NCI-H2107 (cell line): Measurements from ENCODE around the gene BEAN1.

Experiments
- DNase-seq: peaks from one replicate; lab custom pipeline; 2025; lab: John Stamatoyannopoulos, UW

Gene BEAN1

DNA sequence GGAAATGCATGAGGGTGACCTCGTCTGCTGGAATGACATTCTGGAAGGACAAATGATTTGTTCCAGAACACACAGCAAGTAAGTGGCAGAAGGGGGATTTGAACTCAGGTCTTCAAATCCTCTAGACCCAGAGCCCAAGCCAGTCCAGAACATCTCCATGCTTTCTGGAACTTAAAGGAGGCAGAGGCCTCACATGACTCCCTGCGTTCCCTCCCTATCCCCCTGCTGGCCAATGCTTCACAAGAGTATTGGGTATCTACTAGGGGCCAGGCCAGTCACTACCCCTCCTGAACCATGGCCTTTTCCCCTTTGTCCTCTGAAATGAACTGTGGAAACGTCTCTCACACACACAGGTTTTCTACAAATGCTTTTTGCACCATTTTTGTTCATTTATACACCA lies 7.6 kb upstream of the BEAN1 start:
- DNase-seq, result no peak

DNA sequence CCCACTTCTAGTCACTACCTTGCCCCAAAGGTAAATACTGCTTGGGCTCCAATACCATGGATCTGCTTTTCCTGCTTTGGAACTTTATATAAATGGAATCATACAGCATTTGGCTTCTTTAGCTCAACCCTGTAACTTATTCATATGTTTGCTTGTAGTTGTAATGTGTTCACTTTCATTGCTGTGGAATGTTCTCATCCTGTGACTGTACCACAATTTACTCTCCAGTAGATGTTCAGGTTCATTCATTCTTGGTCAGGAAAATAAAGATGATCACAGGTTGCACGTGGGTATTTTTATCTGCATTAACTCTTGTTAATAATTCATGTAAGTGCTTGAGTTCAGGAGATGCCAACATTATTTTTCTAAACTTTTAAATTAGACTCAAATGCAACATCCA lies 6.7 kb upstream of the BEAN1 start:
- DNase-seq, result no peak

DNA sequence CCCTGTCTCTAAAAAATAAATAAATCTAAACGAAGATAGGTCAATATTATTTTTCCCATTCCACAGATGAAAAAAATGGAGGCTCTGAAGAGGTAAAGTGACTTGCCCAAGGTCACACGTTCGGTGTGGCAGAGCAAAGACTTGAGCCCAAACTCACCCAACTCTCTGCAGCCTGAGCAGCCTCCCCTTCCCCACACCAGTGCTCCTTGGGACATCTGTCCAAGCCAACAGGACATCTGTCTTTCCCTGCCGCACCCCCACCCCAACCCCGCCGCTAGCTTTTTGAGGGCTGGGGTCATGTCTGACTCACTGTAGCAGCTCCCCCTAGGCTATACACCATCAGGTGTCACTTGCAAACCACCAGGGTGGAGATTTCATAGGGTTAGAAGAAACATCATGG lies 5.2 kb upstream of the BEAN1 start:
- no peak for DNase-seq

DNA sequence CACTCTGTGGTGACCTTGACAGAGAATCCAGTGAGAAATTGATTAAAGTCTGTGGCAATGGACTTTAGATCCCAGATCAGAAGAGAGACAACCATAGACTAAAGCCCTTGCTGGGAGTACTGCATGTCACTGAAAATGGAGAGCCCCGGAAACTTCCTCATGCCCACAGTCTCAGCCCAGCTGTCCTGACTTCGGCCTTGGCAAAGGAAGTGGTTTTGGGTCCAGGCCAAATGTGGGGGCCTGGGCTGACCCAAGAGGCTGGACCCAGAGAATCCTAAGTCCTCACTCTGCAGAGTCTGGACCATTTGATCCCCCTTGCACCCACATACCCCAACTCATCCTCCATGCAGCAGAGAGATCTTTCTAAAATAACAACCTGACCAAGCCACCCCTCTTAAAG lies 4.7 kb upstream of the BEAN1 start:
- no peak for DNase-seq

DNA sequence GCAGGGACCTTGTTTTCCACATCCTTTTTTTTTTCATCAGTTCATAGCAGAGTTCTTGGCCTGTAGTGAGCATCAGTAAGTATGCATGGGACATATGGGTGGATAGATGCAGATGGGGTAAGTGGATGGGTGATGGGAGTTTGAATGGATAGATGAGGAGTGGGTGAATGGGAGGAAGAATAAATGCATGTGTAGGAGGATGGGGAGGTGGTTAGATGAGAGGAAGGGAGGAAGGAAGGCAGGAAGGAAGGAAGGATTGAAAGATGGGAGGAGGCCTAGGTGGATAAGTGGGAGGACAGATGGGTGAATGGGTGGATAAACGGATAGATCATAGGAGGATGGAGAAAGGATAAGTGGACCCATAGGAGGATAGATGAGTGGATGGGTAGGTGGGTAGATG lies 3.9 kb upstream of the BEAN1 start:
- no peak for DNase-seq

DNA sequence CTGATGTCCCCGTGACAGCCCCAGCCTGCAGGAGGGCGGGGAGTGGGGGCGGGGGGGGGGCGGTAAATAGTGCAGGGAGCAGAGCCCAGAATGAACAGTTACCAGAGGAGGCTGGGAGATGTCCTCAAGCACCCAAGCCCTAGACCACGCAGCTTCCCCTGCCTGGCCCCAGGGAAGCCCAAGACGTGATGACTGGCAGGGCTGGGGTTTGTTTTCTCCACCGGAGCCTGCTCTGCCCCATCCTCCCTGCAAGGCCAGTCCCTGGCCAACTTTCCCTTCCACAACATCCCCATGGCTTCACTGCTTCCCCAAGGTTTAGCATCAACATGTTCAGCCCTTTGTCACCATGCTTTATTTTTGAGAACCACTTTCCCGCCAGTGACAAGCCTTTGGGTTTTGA lies 1.4 kb upstream of the BEAN1 start:
- DNase-seq, result no peak

DNA sequence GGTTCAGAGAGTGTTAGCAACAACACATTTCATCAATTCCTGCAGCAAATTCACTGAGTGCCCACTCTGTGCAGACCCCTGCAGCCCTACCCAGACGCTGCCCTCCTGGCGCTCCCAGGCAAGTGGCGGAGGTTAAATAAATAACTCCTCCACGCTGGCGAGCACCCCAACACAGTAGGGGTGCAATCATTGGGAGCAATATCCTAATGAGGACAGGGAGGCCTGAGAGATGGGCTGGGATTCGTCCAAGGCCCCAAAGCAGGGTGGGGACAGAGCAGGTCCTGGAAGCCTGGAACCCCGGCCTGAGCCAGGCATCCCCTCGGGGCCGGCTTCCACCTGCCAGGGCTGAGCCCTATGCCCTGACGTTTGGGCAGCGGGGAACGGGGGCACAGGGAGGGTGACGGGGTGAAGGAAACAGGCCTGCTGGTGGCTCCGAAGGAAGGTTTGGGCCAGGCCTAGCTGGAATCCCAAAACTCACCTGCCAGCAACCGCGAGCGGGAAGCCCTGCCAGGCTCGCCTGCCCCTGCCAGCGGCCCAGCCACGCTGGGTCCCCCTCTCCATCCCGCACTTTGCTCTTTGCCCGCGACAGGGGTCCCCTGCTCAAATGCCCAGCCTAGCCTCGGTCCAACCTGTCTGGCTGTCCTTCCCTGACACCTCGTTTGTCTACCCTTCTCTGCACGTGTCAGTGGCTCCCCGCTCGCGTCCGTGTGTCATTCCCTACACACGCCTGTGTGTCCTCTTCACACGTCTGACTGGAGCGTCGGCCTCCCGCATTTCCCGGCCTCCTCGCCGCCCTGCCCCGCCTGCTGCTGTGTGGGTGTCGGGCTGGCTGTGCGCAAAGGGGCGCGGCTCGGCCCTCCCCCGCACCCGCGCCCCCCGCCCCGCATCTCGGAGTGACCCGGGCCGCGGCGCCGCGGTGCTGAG lies 721 bp upstream of the BEAN1 start:
- DNase-seq, result no peak

DNA sequence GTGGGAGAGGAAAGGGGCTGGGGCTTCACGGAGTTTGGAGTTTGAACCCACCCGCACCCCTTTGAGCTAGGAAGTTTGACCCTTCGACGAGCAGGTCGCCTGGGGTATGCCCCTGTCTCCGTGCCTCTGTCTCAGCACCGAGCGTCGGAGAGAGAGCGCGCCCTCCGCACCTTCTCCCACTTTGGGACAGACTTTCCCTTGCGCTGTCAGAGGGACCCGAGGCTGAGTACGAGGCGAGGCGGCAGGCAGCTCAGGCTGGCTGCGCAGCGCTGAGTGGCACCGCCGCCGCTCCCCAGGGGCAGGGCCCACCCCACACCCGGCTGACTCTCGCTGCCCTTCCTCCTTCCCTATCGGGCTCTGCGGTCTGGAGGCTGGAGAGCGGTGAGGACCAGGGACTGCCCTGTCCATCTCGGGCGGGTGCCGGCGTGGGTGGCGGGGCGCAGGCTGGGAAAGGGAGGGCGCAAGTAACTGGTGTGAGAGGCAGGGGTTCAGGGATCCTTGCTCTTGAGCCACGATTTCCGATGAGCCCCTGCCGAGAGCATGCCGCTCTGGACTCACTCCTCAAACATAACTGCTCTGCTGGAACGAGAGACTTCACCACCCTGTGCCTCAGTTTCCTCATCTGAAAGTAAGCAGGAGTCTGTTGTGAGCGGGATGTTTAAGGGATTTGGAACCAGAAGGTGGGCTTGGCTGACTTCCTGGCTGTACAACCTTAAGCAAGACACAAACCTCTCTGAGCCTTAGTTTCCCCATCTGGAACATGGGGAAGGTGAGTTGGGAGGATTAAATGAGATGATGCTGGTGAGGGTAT lies 981 bp downstream of the BEAN1 start:
- DNase-seq, result no peak

DNA sequence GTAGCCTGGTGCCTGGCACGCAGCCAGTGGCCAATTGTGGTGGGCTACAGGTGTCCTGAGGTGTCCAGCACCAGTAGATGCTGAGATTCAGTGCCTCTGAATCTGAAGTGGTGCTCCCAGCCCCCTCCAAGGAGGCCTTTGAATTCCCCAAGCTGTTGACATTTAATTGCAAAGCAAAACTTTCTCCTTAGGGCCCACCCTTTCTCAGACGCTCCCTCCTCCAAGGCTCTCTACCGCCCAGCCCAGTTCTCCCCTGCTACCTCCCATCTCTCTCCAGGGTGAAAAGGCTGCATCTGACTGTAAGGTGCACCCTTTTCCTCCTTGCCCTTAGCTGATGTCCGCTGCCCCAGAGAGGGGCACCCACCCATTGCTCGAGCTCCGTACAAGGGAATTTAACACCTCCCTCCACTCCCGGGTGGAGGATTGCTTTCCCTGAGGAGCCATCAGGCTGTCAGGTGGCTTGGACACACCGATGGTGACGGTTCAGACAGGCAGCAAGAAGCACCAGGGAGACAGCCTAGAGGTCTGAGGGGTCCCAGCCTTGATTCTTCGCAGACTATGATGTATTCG lies 1.7 kb downstream of the BEAN1 start:
- no peak for DNase-seq

DNA sequence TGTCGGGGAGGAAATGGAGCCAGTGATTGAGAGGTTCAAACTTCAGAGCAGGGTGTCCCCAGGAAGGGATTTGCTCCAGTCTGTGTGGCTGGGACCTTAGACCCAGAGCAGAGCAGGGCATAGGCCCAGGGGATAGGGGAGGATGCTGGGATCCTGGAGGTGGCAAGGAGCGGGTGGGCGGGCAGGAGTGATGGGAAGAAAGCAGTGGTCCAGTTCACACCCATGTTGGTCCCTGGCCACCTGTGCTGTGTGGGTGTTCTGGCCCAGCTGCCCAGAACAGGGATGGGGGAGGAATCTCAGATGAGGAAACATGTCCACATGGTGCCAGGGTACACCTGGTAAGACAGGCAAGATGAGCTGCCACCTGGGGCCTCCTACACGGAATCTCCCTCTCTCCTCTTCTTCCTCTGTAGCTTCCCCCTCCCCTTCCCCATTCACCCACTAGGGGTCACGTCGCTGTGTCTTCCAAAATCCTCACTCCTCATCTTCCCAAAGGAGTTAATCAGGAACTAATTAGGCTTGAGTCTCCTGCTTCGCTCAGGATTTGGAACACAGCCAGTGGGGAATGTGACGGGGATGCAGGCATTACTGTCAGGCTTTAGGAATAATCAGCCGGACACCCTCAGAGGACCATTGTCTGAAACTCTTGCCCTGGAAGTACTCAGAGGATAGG lies 2.3 kb downstream of the BEAN1 start:
- no peak for DNase-seq

DNA sequence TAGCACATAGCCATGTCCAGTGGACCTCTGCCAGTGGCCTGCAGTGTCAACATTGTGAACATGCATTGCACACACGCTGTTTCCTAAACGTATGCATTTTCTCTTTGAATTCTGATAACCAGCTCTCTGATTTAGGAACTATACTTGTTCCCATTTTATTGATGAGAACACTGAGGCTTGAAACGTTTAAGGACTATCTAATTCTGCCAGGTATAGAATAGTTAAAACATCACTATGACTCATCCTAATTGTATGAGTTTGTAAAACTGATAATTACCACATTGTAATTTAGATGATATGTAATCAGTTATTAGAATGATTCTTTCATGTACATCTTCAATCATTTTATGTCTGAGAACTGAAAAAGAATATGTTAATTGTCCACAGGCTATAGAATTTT lies 3.1 kb downstream of the BEAN1 start:
- no peak for DNase-seq

DNA sequence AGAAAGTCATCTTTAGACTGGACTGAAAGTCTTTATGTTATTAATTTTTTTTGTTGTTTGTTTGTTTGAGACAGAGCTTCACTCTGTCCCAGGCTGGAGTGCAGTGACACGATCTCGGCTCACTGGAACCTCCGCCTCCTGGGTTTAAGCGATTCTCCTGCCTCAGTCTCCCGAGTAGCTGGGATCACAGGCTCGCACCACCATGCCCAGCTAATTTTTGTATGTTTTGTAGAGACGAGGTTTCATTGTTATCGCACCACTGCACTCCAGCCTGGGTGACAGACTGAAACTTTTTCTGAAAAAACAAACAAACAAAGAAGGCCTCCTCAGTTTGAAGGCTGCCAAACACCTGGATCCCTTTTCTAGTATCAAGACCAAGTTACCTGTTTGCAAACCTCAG lies 4.7 kb downstream of the BEAN1 start:
- DNase-seq, result no peak

DNA sequence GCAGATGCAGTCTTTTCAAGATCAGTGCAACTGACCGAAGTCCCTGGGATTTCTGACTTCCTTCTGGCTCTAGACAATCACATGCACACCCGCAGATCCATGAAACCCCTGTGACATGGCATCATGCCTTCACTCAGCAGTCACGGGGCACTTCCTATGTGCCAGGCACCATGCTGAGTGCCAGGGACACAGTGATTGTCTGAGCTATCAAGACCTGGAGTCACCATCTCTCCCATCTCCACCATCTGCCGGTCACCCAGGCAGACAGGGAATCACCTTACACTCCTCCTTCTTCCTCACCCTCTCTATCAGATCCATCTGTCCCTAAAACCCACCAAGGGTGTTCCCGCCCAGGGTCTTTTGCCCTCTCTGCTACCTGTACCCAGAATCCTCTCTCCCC lies 5.3 kb downstream of the BEAN1 start:
- DNase-seq, result no peak

DNA sequence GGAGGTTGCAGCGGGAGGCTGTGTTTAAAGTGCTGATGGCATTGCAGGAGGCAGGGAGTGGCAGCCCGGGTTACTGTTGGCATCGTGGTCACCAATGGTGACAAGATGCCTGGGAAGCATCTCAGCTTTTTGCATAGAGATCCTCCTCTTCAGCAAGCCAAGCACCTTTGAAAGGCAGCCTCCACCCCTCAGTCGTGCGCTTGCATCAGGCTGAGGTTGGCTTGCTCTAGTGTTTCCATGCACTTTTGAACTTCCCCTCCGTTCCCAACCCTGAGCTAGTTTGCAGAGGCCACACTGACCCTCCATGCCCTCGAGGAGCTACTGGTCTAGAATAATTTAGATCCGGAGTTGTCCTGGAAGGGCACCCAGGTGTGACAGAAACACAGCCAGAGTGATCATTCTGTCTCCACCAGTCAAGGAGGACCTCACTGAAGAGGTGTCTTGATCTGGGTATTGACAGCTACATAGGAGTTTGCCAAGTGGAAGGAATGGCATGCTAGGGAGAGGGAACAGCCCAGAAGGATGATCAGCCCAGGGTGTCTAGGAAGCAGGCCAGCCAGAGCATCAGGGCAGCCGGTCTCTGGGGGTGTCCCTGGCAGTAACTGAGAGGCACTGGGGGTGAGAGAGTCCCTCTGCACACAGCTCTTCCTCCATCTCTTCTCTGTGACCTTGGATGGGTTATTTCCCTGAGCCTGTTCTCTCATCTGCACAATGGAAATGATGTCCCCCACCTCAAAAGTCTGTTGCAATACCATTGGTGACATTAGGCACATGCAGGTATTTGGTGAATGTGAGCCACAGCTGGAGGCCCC lies 7.7 kb downstream of the BEAN1 start:
- DNase-seq, result no peak

DNA sequence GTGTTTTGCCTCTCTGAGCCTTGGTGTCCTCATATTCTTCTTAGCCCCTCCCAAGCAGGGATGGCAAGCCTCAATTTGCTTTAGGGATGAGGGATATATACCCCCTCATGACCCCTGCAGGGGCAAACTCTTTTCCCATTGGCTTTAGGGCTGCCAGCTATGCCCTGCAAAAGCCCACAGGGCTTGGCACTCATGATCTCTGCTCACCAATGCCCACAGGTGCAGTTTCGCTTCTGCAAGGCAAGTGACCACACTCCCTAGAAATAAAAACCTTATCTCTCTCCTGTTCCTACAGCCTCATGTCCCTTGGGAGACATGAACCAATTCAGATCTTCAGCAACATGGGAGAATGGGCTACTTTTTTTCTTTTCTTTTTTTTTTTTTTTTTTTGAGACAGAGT lies 8.8 kb downstream of the BEAN1 start:
- DNase-seq, result no peak

DNA sequence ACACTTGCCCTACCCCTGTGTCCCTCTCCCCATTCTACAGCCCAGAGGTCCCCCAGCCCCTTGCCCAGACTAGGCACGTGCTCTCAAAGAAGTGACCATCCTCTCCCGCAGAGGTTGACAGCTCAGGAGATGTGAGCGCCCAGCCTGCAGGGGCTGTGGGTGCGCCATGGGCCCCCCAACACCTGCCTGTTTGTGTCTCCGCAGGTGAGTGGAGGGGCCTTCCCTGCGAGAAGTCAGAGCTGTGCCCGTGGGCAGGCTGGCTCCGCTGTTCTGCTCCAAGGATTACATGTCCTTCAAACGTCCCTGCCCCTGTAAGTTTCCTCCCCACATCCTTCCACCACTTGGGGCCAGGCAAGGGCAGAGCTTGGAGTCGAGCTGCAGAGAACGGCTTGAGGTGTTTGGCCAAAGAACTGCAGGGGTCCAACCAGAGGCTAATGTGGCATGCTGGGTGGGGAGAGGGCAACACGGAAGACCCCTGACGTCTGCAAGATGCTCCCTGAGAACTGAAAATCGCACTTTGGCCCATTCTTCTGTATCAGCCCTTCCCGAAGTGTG lies 10.4 kb downstream of the BEAN1 start:
- no peak for DNase-seq

DNA sequence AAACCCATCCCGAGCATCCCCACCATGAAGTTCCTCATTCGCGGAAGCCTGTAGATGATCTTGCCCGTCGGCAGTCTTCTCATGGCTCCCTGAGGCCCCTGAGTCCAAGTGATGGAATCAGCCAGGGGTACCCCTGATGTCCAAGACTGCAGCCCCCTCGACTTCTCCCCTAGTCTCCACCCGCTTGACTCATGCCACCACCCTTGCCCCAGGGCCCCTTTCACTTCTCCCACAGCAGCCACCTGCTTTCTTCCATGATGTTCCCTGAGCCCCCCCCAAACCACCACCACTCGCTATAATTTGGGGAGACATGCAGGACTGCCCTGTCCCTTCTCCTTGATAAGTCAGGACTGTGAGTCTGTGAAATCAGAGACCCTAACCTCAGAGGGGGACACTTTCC lies 11.4 kb downstream of the BEAN1 start:
- DNase-seq, result no peak

DNA sequence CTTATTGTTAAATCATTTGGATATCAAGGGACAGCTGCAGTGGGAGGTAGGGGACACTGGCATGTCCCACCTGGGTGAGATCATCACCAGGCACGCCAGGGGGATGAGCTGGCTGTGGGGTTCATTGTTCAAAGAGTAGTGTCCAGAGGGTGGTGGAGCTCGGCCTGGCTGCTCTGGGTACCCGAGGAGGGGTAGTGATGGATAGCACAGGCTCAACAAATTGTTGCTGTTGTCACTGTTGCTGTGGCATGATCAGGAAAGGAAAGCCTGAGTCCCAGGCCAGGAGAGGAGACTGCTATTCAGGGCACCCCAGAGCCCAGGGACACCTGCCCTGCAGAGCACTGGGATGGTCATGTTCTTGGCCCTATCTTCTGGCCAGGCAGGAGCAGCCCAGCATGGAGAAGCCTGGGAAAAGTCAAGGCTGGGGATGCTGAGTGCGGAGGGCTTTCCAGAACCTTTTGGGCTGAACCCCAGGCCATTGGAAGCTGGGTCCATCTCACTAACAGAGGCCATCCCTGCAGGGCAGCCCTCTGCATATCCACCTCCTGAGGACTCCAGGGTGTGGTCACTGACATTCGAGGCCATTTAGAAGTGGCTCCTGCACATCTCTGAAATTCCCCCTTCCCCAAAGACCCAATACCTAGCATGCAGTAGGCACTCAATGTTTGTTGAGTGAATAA lies 12.1 kb downstream of the BEAN1 start:
- DNase-seq, result no peak

DNA sequence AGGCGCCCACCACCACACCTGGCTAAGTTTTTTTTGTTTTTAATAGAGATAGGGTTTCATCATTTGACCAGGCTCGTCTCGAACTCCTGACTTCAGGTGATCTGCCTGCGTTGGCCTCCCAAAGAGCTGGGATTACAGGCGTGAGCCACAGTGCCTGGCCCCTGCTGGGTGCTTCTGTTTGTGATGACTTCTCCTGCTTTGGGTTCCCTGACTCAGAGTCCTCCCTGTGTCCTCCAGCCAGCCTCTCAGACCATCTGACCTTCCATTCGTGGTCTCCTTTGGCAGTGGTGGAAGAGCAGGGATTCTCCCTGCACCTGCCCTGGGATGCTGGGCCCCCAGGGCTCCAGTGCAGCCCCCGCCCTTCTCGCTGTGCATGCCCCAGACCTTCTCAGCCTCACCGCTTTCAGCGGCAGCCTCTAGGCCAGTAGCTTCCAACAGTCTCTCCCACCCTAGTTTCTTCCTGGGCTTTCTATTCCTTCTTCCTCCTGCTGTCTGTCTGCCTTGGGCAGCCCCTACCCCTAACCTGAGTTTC lies 13.2 kb downstream of the BEAN1 start:
- no peak for DNase-seq

DNA sequence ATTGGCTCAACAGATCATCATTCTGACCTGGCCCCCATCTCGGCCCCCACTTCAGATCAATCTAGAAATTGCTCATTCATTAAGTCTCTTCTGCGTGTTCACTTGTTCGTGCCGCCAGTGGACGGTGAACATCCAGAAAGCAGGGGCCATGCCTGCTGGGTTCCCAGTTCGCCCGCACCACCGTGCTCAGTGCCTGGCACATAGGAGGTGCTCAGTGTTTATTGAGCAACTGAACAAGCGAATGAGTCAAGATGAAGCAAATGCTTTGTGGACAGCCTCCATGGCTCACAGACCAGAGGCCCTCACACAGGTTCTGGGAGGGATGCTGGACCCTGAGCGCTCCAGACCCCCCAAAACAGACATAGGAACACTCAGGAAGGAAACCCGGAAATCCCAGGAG lies 13.9 kb downstream of the BEAN1 start:
- no peak for DNase-seq
